HG03565 (cell line): ENCODE results near the gene C17orf67.
"Not testable (repeated sequence)": the region's sequence is repeated elsewhere in the genome, so short reads cannot be mapped to it uniquely, and the experiment has no call there.

Experiments used
- ATAC-seq: cut with Tn5 transposase; IDR thresholded peaks from one replicate; pipeline ENCODE4 v1.9.1; 2021; ENCODE audit warnings: mild to moderate bottlenecking, moderate library complexity; ENCODE audit not compliant: unreplicated experiment

The C17orf67 gene

GRCh38 chr17:56779322-56779721 is 54.4 kb downstream of the C17orf67 start:
- ATAC-seq, result no peak

GRCh38 chr17:56778898-56779297 is 54.8 kb downstream of the C17orf67 start:
- no peak for ATAC-seq

- no peak for ATAC-seq
These were observed 55.9 kb downstream of the C17orf67 start for GRCh38 chr17:56777859-56778258.

GRCh38 chr17:56774650-56775049 is 59.1 kb downstream of the C17orf67 start:
- no peak for ATAC-seq

- ATAC-seq, result no peak
These were observed 60.6 kb downstream of the C17orf67 start for GRCh38 chr17:56773124-56773523.

GRCh38 chr17:56772442-56772841 is 61.3 kb downstream of the C17orf67 start:
- no peak for ATAC-seq

GRCh38 chr17:56771975-56772374 is 61.7 kb downstream of the C17orf67 start:
- no peak for ATAC-seq

GRCh38 chr17:56771563-56771962 is 62.2 kb downstream of the C17orf67 start:
- ATAC-seq, result no peak

GRCh38 chr17:56770427-56770826 is 63.3 kb downstream of the C17orf67 start:
- no peak for ATAC-seq

- ATAC-seq, result no peak
These were observed 68.3 kb downstream of the C17orf67 start for GRCh38 chr17:56765449-56765848.

GRCh38 chr17:56762988-56763387 is 70.7 kb downstream of the C17orf67 start:
- no peak for ATAC-seq

- ATAC-seq, result no peak
These were observed 71.6 kb downstream of the C17orf67 start for GRCh38 chr17:56762144-56762543.

GRCh38 chr17:56761387-56761786 is 72.3 kb downstream of the C17orf67 start:
- ATAC-seq, result no peak

GRCh38 chr17:56757611-56758010 is 76.1 kb downstream of the C17orf67 start:
- ATAC-seq, result not testable (repeated sequence)

GRCh38 chr17:56756536-56756935 is 77.2 kb downstream of the C17orf67 start:
- no peak for ATAC-seq

- ATAC-seq, result no peak
These were observed 78.4 kb downstream of the C17orf67 start for GRCh38 chr17:56755310-56755709.

- ATAC-seq, result no peak
These were observed 79.1 kb downstream of the C17orf67 start for GRCh38 chr17:56754523-56755208.

GRCh38 chr17:56752263-56752836 is 81.4 kb downstream of the C17orf67 start:
- ATAC-seq, result no peak

- ATAC-seq, result no peak
These were observed 82.5 kb downstream of the C17orf67 start for GRCh38 chr17:56751145-56751738.

GRCh38 chr17:56744721-56745120 is 89.0 kb downstream of the C17orf67 start:
- no peak for ATAC-seq

GRCh38 chr17:56742601-56743000 is 91.1 kb downstream of the C17orf67 start:
- no peak for ATAC-seq
